OCI-LY3 (cell line): ENCODE data around the gene RPS21.

ENCODE experiments used
- EZH2phosphoT487 ChIP-seq: fragments of 200-600 bp; shearing (Covaris generic); IDR thresholded peaks from 2 replicates; pipeline ENCODE4 v1.6.1; 2018; ENCODE audit warnings: antibody characterized with exemption, mixed run types, low read depth
- TF ChIP-seq, protein P1 (sequence below): fragments of 200-600, 300-600 bp; sonication (generic); IDR thresholded peaks from 2 replicates; pipeline ENCODE4 v1.5.1; 2014; ENCODE audit warnings: antibody characterized with exemption, low read length, low read depth

DNA sequence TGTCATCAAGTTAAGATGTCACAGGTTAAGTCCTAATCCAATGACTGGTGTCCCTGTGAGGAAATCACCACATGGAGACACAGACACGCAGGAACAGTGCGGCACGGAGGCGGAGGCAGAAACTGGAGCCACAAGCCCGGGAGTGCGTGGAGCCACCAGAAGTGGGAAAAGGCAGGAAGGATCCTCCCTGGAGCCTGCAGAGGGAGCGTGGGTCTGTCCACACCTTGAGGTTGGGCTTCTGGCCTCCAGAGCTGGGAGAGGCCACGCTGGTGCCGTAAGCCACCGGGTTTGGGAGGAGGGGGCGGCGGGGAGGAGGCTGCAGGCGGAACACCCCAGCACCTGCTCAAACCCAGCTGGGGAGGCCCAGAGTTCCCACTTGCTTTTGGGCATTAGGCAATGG lies 16.4 kb downstream of the RPS21 start:
- TF ChIP-seq, protein P1, sequence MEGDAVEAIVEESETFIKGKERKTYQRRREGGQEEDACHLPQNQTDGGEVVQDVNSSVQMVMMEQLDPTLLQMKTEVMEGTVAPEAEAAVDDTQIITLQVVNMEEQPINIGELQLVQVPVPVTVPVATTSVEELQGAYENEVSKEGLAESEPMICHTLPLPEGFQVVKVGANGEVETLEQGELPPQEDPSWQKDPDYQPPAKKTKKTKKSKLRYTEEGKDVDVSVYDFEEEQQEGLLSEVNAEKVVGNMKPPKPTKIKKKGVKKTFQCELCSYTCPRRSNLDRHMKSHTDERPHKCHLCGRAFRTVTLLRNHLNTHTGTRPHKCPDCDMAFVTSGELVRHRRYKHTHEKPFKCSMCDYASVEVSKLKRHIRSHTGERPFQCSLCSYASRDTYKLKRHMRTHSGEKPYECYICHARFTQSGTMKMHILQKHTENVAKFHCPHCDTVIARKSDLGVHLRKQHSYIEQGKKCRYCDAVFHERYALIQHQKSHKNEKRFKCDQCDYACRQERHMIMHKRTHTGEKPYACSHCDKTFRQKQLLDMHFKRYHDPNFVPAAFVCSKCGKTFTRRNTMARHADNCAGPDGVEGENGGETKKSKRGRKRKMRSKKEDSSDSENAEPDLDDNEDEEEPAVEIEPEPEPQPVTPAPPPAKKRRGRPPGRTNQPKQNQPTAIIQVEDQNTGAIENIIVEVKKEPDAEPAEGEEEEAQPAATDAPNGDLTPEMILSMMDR: no peak
- no peak for TF ChIP-seq EZH2phosphoT487
